SIG-M5 treated with dmso at 0.1 percent for 504 hours (cell line): Measurements from ENCODE around the gene CDH6.
A peak's percentile ranks its signal among the peaks of the same experiment; 100 is the strongest.

ENCODE experiments used
- DNase-seq: peaks from one replicate; lab custom pipeline; 2025; ENCODE audit not compliant: unreplicated experiment; lab: John Stamatoyannopoulos, UW

The CDH6 gene

DNA sequence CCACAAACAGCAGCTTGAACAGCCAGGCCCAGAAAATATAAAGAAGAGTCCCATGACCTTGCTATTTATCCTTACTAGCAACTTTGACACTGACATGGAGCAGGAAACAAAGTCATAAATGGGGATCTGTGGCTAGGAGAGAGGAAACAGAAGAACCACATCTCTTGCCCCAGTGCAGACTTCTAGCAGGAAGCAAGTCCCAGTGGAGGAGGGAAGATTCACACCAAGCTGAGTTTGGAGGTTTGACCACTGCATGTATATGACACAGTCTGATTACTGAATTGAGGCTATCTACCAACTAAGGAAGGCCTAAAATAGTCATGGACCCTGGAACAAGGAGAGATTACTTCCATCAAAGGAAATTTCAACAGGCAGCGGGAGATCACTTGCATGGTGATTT, 51.4 kb downstream of the CDH6 start:
- DNase-seq = no peak

DNA sequence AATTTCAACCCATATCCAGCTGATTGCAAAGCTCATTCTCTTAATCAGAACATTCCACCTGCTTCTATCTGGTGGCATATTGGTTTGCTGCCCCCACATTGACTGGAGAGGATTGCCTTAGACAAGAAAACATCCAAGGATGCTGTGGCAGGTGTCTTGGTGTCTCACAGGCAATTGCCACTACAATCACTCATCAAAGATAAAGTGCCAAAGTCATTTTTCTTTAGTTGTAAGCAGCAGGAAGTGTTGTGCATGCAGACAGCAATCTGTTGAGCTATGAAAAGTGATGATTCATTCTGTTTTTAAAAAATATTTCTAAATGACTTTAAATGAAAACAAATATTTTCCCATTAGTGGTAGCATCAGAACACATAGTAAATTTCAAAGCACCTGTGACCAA, 53.9 kb downstream of the CDH6 start:
- no peak for DNase-seq

DNA sequence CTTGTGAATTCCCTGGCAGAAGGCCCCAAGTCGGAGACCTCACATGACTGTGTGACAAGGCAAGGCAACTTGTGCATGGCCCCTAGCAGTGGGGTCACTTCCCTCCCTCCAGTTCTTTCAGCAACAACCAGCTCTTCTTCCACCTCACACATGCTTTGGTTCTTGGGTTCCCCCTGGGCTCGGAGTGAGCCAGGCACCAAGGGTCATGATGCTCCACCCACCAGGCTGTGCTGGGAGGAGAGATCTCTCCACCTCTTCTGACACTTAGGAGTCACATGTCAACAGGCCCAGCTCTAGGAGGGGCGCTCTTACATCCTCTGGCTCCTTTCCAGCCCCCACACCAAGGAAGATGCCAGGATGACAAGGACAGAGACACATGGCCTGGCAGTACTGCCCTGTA, 56.7 kb downstream of the CDH6 start:
- DNase-seq = no peak

DNA sequence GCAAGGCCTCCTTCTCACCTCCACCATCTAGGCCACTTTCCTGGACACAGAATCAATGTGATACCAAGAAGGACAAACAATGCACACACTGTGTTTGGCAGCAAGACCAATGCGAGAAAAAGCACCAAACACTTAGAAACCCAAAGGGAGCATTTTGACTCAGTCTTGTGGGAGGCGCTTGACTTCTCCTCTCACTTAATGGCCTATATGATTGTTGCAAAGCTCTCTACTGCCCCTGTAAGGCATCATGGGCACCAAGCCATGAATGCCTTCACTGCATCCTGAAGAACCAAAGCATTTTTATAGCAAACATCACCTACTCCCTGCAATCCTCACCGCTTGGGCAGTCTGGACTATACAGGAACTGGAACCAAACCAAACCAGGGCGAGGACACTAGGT, 57.5 kb downstream of the CDH6 start:
- no peak for DNase-seq

DNA sequence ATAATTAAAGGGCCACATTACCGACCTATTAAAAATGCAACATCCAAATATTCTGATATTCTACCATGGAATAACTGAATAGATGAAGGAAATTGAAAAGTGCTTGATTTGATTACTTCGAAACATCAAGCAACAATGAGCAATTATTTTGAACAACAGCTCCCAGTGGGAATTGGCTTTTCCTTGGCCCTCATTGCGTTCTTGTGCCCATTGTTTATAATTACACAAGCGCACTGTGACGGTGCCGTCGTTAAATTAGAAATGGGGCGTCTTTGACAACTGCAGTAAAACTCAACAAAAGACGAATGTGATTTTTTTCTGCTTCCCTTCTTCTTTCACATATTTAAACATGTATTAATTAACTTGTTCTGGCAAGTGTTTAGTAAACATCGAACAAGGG, 61.6 kb downstream of the CDH6 start:
- DNase-seq = no peak

DNA sequence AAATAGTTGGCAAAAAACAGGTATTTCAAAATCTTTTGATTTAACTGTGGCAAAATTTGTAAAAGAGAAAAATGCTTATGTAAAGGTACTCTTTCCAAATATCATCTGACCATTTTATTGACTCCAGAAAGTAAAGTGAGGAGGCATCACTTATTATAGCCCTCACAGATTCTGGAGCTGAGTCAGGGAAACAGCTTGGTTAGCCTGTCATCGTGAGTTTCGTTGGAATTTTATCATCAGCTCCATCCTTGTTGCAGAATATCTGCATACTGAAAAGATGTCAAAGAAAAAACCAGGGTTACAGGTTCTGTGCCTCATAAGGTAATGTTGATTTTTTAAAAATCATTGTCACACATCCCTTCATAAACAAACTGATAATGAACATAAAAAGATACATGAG, 74.8 kb downstream of the CDH6 start:
- DNase-seq = no peak

DNA sequence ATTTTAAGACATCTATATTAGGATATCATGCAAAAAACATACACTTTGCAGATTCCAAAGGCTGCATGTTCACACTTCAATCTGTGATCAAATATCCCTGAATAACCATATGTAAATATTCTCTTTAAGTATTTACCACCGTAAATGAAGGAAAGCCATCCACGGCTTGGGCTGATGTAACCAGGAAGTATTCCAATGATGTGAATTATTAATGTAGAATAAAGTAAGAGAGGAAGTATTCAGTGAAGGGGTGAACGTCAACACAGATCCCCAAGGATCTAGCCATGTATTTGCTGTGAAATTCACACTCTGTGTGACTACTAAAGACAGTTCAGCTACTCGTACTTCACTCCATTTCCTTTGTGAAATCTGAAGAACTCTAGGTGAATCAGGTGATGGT, 75.2 kb downstream of the CDH6 start:
- DNase-seq = no peak

DNA sequence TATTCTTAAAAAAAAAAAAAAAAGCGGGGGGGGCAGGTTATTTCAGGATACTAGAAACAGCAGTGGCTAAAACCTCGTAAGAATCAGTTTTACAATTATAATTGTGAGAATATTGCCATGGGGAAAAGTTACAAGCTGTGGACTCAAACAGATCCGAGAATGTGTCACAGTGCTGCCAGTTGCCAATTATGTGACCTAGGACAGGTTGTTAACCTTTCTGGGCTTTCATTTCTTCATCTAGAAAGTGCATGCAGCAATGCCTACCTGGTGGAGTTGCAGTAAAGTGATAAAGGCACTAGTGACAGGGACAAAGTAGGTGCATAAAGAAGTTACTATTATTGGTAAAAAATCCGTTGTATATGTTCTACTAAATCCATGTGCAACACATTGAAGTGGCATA, 75.8 kb downstream of the CDH6 start:
- no peak for DNase-seq

DNA sequence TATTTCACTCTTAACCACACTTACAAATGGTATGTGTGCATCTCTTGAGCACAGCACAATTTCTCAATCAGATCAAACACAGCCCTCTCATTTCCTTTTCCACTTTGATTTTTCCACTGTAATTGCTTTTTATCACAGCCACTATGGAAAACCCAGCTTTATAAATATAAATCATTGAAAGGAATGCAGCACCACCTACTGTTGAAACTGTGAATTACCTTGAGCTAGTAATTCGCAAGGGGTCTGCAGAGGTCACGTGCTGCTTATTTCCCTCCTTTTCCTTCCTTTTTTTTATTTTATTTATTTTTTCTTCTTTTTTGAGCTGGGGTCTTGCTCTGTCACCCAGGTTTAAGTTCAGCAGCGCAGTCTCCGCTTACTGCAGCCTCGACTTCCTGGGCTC, 76.9 kb downstream of the CDH6 start:
- DNase-seq = peak; percentile 7

DNA sequence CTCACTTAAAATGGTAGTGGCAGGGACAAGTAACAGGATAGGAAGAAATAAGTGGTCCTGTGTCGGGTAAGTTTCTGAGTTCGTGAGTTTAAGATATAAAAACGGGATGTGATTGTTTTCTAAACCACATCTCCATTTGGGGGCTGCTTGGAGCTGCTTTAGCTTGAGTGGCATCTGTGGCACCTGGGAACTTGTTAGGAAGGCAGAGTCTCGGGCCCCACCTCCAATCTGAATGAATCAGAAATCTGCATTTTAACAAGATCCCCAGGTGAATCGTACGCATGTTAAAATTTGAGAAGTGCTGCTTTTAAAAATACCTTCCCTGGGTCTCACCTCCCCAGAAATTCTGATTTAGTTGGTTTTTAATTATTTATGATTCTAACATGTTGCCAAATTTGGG, 78.1 kb downstream of the CDH6 start:
- DNase-seq = no peak

DNA sequence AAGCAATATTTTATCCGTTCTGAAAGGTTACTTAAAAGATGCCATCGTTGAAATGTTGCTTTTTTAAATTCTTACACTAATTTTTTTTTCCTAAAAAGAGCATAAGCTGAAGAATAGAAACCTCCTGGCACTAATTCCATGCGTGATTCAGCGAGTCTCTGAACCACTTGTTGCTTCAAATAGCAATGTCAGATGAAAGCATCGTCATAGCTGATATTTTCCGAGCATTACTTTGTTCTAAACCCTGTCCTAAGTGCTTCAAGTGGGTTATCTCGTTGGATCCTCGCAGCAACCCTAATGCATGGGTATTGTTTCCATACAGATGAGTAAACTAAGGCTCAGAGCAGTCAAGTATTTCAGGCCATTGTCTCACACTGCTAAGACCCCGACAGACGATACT, 79.7 kb downstream of the CDH6 start:
- no peak for DNase-seq

DNA sequence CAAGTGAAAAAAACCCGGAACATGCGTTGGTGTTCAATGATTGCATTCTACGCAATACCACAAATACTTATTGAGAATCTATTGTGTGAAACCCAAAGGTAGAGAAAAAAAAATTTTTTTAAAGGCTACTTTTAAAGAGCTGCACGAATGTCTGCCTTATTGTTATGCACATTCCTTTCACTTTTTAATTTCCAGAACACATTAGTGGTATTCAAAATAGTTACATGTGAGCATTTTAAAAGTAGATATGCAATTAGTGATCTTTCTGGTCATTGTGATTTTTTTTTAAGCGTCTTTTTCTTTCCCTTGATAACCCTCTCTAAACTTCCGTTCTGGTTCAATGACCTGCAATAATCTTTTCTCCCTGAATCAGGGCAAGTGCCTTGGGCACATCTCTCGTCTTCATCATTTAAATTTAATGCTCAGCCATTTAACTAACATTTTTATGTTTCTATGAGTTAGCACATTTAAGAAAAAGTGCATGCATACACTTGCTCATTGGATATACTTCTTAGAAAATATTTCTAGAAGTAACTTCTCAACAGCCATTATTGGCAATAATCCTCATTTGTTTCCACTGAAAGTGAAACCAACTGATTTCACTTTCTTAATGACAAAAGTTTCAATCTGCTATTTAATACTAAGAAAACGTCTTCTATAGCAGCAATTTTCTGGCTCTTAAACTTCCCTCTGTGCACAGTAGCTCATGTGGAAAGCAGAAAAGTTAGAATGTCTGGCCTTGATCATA, 80.3 kb downstream of the CDH6 start:
- DNase-seq = no peak

DNA sequence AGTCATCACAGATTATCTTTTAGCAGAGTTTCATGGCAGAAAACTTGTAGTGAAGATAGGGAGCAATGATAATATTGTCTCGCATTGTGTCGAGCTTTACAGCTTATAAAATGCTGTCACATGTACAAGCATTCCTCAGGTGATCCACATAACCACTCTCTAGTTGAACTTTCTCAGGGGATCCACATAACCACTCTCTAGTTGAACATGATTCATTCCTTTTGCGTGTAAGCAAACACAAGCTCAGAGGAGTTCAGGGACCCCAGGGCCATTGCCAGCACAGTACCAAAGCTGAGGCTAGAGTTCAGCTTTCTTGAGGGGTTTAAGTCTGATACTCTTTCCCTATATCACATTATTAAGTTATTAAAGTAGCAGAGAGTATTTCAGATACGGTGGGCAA, 86.7 kb downstream of the CDH6 start:
- no peak for DNase-seq

DNA sequence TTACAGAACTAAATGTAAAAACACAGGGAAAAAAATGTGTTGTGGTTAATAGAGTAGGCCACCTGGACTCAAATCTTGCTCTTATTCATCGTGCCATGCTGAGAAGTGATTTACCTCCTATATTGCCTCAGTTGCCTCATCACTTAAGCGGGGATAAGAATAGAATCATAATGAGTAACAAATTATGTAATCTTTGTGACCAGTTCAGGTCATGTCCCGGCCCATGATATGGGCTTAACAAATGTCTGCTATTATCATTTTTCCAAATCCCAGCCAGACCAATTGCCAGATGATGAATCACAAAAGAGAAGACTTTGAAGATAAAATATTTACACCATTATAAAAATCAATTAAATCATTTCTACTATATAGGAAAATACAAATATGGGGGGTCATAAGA, 89.8 kb downstream of the CDH6 start:
- DNase-seq = no peak

DNA sequence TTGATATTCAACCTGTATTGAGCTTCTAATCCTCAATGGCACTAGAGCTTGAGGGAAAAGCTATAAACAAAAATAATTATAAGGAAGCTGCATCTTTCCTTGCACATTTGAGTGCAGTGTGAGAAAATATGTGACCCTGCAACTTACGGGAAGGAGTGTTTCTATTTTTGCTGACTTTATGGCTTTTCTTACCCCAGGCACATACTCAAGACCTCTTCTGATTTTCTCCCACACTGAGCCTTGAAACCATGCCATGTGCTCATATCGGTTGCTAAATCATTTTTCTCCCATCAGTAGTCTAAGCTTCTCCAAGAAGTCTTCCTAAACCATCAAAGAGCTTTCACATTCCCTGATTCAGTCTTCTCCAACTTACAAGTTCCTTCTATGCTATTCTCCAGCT, 91.5 kb downstream of the CDH6 start:
- DNase-seq = no peak

DNA sequence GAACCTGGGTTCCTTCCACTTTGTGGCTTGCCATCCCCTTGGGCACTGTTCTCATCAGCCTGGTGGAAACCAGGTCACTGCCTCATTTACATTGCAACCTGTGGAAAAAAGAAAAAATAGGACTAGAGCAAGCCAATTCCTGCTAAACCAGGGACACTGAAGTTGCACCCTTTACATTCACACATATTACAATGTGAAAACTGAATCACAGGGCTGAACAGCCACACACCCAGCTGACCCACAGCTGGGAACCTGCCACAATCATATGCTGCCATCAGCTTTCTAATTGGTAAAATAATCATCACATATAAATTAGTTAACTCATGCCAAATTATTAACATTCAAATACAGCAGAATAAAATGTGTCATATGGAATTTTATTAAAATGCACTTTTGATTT, 94.5 kb downstream of the CDH6 start:
- DNase-seq = no peak

DNA sequence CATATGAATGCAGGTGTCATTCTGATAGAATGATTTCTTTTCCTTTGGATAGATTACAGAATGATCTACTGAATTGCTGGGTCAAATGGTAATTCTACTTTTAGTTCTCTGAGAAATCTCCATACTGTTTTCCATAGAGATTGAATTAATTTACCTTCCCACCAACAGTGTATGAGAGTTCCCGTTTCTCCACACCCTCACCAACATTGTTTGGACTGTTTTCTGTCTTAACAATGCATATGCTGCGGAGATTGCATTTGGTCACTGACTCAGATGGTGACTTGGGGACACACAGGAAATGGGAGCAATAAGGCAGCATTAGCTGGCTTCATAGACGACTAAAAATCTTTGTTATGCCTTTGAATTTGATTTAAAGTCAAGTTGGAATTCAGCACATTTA, 95.9 kb downstream of the CDH6 start:
- DNase-seq = no peak

DNA sequence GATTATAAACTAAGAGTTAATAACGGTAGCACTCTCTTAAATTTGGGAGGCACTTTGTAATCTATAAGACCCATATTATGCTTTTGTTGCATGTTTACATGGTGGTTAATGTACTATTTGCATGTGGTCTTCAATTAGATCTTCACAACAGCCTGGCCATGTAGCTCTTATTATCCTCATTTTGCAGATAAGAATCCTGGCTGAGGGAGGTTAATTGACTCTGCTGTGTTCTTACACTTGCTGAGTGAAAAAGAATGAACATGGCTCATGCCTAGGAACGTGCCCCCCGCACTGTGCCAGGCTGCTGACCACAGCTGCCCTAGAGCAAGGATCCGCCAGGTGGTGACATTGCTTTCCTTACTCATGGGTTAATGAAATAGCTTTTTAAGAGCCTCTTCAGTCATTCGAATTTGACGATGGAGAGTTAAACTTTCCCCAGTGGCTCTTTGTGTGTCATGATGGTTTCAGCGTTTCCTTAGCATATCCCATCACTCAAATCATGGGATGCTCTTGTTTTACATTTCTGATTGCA, 97.9 kb downstream of the CDH6 start:
- no peak for DNase-seq

DNA sequence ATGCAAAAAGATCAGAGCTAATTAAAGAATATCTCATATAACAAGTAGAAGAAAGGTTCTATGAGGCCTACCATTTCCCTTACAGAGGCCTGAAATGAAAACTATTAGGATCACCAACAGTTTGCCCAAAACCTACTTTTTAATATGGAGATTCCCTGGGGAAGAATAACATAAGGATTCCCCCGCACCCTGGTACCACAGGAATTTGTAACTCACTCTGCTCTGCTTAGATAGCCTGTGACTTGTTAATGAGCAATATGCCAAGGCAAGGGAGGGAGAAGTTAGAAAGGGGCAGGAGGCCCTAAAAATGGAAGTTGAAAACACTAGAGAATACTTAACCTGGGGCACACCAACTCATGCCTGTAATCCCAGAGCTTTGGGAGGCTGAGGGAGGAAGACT, 107.0 kb downstream of the CDH6 start:
- DNase-seq = no peak

DNA sequence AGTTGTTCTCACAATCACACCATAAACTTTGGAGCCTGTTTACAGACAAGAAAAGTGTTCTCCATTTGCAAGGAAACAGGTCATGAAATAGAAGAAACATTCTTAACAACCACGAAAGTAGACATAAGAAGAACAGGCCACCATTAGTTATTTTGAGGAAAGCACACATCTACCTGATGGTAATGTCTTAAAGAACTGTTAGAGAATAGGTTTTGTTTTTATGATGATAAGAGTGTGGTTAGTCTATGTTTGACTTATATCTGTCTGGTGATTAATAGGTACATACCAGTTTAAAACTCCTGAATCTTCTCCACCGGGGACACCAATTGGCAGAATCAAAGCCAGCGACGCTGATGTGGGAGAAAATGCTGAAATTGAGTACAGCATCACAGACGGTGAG, 108.3 kb downstream of the CDH6 start:
- DNase-seq = no peak

DNA sequence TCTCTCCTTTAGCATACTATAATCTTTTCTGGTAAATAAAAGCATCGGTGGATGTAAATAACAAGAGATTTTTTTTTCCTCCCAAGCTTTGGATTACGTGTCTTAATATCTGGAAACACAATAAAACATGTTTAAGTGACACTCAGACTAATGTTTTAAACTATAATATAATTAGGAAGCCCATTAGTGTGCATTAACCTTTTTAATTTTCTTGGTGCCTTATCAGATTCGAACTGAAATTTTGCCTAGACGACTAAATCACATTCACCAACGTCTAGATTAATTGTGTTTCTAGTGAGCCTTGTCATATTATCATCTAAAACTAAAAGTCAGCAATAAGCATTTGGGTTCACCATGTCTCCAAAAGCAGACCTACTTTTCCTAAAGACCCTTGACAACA, 110.2 kb downstream of the CDH6 start:
- DNase-seq = no peak

DNA sequence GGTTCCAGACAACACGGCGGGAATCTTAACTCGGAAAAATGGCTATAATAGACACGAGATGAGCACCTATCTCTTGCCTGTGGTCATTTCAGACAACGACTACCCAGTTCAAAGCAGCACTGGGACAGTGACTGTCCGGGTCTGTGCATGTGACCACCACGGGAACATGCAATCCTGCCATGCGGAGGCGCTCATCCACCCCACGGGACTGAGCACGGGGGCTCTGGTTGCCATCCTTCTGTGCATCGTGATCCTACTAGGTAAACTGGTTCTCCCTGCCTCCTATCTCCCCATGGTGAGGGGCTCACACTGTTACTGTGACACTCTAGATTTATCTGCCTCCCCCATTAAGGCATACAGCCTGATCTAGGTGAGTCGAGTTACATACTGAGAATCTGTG, 124.2 kb downstream of the CDH6 start:
- no peak for DNase-seq

DNA sequence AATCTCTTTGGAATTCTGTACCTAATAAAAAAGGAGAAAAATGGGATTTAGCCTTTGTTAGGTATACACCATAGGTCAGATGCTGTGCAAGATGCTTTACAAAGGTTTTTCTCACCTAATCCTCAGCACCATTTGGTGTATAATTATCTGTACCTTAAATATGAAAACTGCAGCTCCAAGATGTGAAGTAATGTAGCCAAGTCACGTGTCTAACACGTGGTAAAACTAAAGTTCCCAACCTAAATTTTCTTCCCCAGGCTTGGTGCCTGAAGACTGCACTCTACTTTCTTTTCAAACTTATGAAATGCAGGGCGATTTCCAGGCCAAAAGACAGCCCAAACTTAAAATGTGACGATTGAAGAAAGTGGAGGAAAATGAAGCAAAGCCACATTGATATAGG, 125.8 kb downstream of the CDH6 start:
- DNase-seq = no peak
